T-helper 1 cell treated with Interleukin-12 subunit alpha and Interleukin-12 subunit beta and Interleukin-4 antibody, amounts not matched to agents 30 ng/mL and 1 ng/mL, for 36 hours (primary cell): Measurements from ENCODE around the gene ELL2. TPM values are rescaled to one million over a fixed set of nuclear protein-coding genes. Genes with fewer than 3 reads are reported as not detected.

ENCODE experiments used
- intact Hi-C: fragments of 100-400 bp; cut with micrococcal nuclease; formaldehyde crosslinking; loops from one replicate; pipeline ENCODE4 v1.15.1; 2024
- total RNA-seq: library from RNA; stranded (reverse); gene quantifications from 2 replicates; pipeline ENCODE4 v1.2.3, GENCODE V29; 2022

Gene ELL2
- total RNA-seq, 1 donor from 2014 or later: 84.3 TPM

- intact Hi-C loops: no loop called here
Observed at GRCh38 chr5:95957561-95958203, 4.0 kb downstream of the ELL2 start.

GRCh38 chr5:95956900-95957293 lies 4.8 kb downstream of the ELL2 start:
- intact Hi-C loops: no loop called here

GRCh38 chr5:95956021-95956899 lies 5.4 kb downstream of the ELL2 start:
- intact Hi-C loops: no loop called here

- intact Hi-C loops: no loop called here
Observed at GRCh38 chr5:95954716-95955115, 6.9 kb downstream of the ELL2 start.

- intact Hi-C loops: no loop called here
Observed at GRCh38 chr5:95953021-95953702, 8.5 kb downstream of the ELL2 start.

GRCh38 chr5:95951916-95952315 lies 9.7 kb downstream of the ELL2 start:
- intact Hi-C loops: no loop called here

- intact Hi-C loops: loop anchor here (1.0 kb wide), 1 partner anchor 11 kb away; the partner anchor contains the start of gene ELL2
Observed at GRCh38 chr5:95949810-95950209, 11.8 kb downstream of the ELL2 start.

GRCh38 chr5:95948631-95949030 lies 13.0 kb downstream of the ELL2 start:
- intact Hi-C loops: no loop called here

GRCh38 chr5:95946451-95946850 lies 15.2 kb downstream of the ELL2 start:
- intact Hi-C loops: loop anchor here (2.0 kb wide), 1 partner anchor 14 kb away; the partner anchor contains the start of gene ELL2

- intact Hi-C loops: no loop called here
Observed at GRCh38 chr5:95942968-95943367, 18.7 kb downstream of the ELL2 start.

- intact Hi-C loops: no loop called here
Observed at GRCh38 chr5:95942414-95942813, 19.2 kb downstream of the ELL2 start.

GRCh38 chr5:95941756-95942155 lies 19.9 kb downstream of the ELL2 start:
- intact Hi-C loops: no loop called here

- intact Hi-C loops: no loop called here
Observed at GRCh38 chr5:95940758-95941682, 20.6 kb downstream of the ELL2 start.

GRCh38 chr5:95939465-95939864 lies 22.2 kb downstream of the ELL2 start:
- intact Hi-C loops: loop anchor here (10.0 kb wide), 1 partner anchor 1145 kb away; no protein-coding TSS in a partner anchor

GRCh38 chr5:95938766-95939165 lies 22.9 kb downstream of the ELL2 start:
- intact Hi-C loops: loop anchor here (10.0 kb wide), 1 partner anchor 1144 kb away; no protein-coding TSS in a partner anchor

GRCh38 chr5:95938347-95938746 lies 23.3 kb downstream of the ELL2 start:
- intact Hi-C loops: loop anchor here (10.0 kb wide), 1 partner anchor 1144 kb away; no protein-coding TSS in a partner anchor

- intact Hi-C loops: loop anchor here (10.0 kb wide), 1 partner anchor 1143 kb away; no protein-coding TSS in a partner anchor
Observed at GRCh38 chr5:95937607-95938152, 24.0 kb downstream of the ELL2 start.

GRCh38 chr5:95936812-95937397 lies 24.7 kb downstream of the ELL2 start:
- intact Hi-C loops: loop anchor here (10.0 kb wide), 1 partner anchor 1142 kb away; no protein-coding TSS in a partner anchor

GRCh38 chr5:95935553-95936100 lies 26.0 kb downstream of the ELL2 start:
- intact Hi-C loops: loop anchor here (10.0 kb wide), 1 partner anchor 1141 kb away; no protein-coding TSS in a partner anchor
